Naive thymus-derived CD4-positive, alpha-beta T cell (primary cell): ENCODE data around the gene ADGRB3. TPM values are rescaled to one million over a fixed set of nuclear protein-coding genes. Genes with fewer than 3 reads are reported as not detected.

Experiments used
- ATAC-seq: fragments of 150-1000 bp; cut with Tn5 transposase; 2 replicates; pipeline ENCODE4 v1.10.0; 2021; ENCODE audit warnings: mild to moderate bottlenecking, moderate library complexity
- CTCF ChIA-PET: fragments of 350-600 bp; sonication (Branson Sonifier 250); formaldehyde crosslinking; loops from one replicate; lab custom pipeline; 2021; ENCODE audit warnings: antibody characterized with exemption; lab: Charles Lee
- POLR2A ChIA-PET: fragments of 350-600 bp; sonication (Branson Sonifier 250); formaldehyde crosslinking; loops from one replicate; lab custom pipeline; 2021; ENCODE audit warnings: antibody characterized with exemption, inconsistent platforms; lab: Charles Lee
- DNase-seq, 9 donors: peaks; one replicate each; pipeline versions ENCODE4 v3.0.0 to v3.0.0-alpha.2; 2020 to 2022; ENCODE audit warnings: mixed read lengths in 1 of 9
- H3K27ac ChIP-seq: one replicate; pipeline ENCODE4 v1.7.0; 2013; ENCODE audit warnings: mild to moderate bottlenecking, low read depth, low read length, moderate library complexity
- H3K27me3 ChIP-seq, 2 donors: one replicate each; pipeline ENCODE4 v1.7.0; 2013; ENCODE audit warnings: low read length in 2 of 2, mild to moderate bottlenecking in 2 of 2, moderate library complexity in 2 of 2; ENCODE audit not compliant: control insufficient read depth in 2 of 2, insufficient read depth in 2 of 2
- H3K36me3 ChIP-seq, 3 experiments: 1 replicate in 2 of 3; 2 replicates in 1 of 3; pipeline ENCODE4 v1.7.0; 2013; ENCODE audit warnings: low read length in 3 of 3, mild to moderate bottlenecking in 3 of 3, moderate library complexity in 1 of 3; ENCODE audit not compliant: insufficient read depth in 3 of 3, control insufficient read depth in 2 of 3
- H3K4me1 ChIP-seq, 2 donors: one replicate each; pipeline ENCODE4 v1.7.0; 2013; ENCODE audit warnings: low read length in 2 of 2, mild to moderate bottlenecking in 2 of 2, moderate library complexity in 1 of 2; ENCODE audit not compliant: control insufficient read depth in 2 of 2, insufficient read depth in 2 of 2
- H3K4me3 ChIP-seq: 2 replicates; pipeline ENCODE4 v1.7.0; 2013; ENCODE audit warnings: mild to moderate bottlenecking, low read length
- H3K9me3 ChIP-seq, 3 experiments: 1 replicate in 2 of 3; 2 replicates in 1 of 3; pipeline ENCODE4 v1.7.0; 2013; ENCODE audit warnings: low read length in 3 of 3; ENCODE audit not compliant: control insufficient read depth in 2 of 3
- H3K27ac Mint-ChIP-seq, 9 donors: one replicate each; pipeline ENCODE4 v1.8.0; 2020 to 2022; ENCODE audit warnings: mixed read lengths in 9 of 9, mild to moderate bottlenecking in 8 of 9, moderate library complexity in 5 of 9, inconsistent platforms in 2 of 9
- H3K27me3 Mint-ChIP-seq, 5 donors: one replicate each; pipeline ENCODE4 v1.8.0; 2021 to 2022; ENCODE audit warnings: mixed read lengths in 5 of 5, mild to moderate bottlenecking in 1 of 5
- H3K36me3 Mint-ChIP-seq, 5 donors: one replicate each; pipeline ENCODE4 v1.8.0; 2020 to 2022; ENCODE audit warnings: mixed read lengths in 5 of 5, mild to moderate bottlenecking in 3 of 5, inconsistent platforms in 1 of 5
- H3K4me1 Mint-ChIP-seq, 7 donors: one replicate each; pipeline ENCODE4 v1.8.0; 2020 to 2022; ENCODE audit warnings: mixed read lengths in 7 of 7, mild to moderate bottlenecking in 3 of 7, inconsistent platforms in 1 of 7
- H3K4me3 Mint-ChIP-seq, 10 donors: one replicate each; pipeline ENCODE4 v1.8.0; 2020 to 2022; ENCODE audit warnings: mild to moderate bottlenecking in 10 of 10, mixed read lengths in 10 of 10, moderate library complexity in 6 of 10, inconsistent platforms in 2 of 10
- H3K9me3 Mint-ChIP-seq, 11 donors: one replicate each; pipeline ENCODE4 v1.8.0; 2020 to 2022; ENCODE audit warnings: mixed read lengths in 11 of 11, mild to moderate bottlenecking in 4 of 11, inconsistent platforms in 1 of 11, moderate library complexity in 1 of 11
- intact Hi-C, 2 donors: fragments of 100-400 bp; cut with micrococcal nuclease; formaldehyde crosslinking; loops; one replicate each; pipeline ENCODE4 v1.15.1; 2023
- polyA plus RNA-seq, 2 donors: library from polyadenylated mRNA; unstranded; fragments of 300-500 nt; fragmentation: Illumina TruSeq; gene quantifications; one replicate each; pipeline ENCODE4 v1.2.3, GENCODE V29; 2021
- total RNA-seq, 6 experiments: library from RNA in 5 of 6; stranded (reverse) in 5 of 6; gene quantifications; 1 replicate in 5 of 6; 2 replicates in 1 of 6; pipeline ENCODE4 v1.2.3 and lab custom pipeline; 2021 to 2026

Gene ADGRB3
- total and polyA plus RNA-seq, 7 experiments from 2014 or later: not detected

- no peaks in the 10 kb centered on the region for H3K27me3 Mint-ChIP-seq
- CTCF ChIA-PET: no interaction called here
- ATAC-seq: no peak
- Histone ChIP-seq H3K4me3 (no peak overlapping the region), H3K27ac (no peak overlapping the region), H3K36me3 (no peaks in the 10 kb centered on the region), H3K9me3 (no peaks in the 10 kb centered on the region), H3K4me1 (no peaks in the 10 kb centered on the region), H3K27me3 (no peaks in the 10 kb centered on the region)
- H3K4me3 Mint-ChIP-seq: no peak overlapping the region
- intact Hi-C loops: no loop called here
- no peaks in the 10 kb centered on the region for H3K36me3 Mint-ChIP-seq
- H3K4me1 Mint-ChIP-seq: no peaks in the 10 kb centered on the region
- POLR2A ChIA-PET: no interaction called here
- no peak for DNase-seq
- peaks cover 0 to 10% (median 0%) of the 10 kb centered on the region in 11 donors for H3K9me3 Mint-ChIP-seq
- H3K27ac Mint-ChIP-seq: no peak overlapping the region
Observed at GRCh38 chr6:68709882-68710281, 74.8 kb downstream of the ADGRB3 start.

- H3K36me3 Mint-ChIP-seq: no peaks in the 10 kb centered on the region
- peaks cover 0 to 8% (median 0%) of the 10 kb centered on the region in 11 donors for H3K9me3 Mint-ChIP-seq
- Histone ChIP-seq H3K36me3 (no peaks in the 10 kb centered on the region), H3K4me3 (no peak overlapping the region), H3K9me3 (no peaks in the 10 kb centered on the region), H3K27ac (no peak overlapping the region), H3K27me3 (no peaks in the 10 kb centered on the region), H3K4me1 (no peaks in the 10 kb centered on the region)
- ChIA-PET CTCF (no interaction called here), POLR2A (no interaction called here)
- no peak overlapping the region for H3K4me3 Mint-ChIP-seq
- no peak for ATAC-seq
- intact Hi-C loops: no loop called here
- no peaks in the 10 kb centered on the region for H3K4me1 Mint-ChIP-seq
- H3K27me3 Mint-ChIP-seq: no peaks in the 10 kb centered on the region
- no peak overlapping the region for H3K27ac Mint-ChIP-seq
- no peak for DNase-seq
Observed at GRCh38 chr6:68710496-68710895, 75.4 kb downstream of the ADGRB3 start.

GRCh38 chr6:68710916-68711315 lies 75.8 kb downstream of the ADGRB3 start:
- Mint-ChIP-seq H3K27me3 (no peaks in the 10 kb centered on the region), H3K4me3 (no peak overlapping the region), H3K27ac (no peak overlapping the region), H3K36me3 (no peaks in the 10 kb centered on the region), H3K9me3 (peaks cover 0 to 4% (median 0%) of the 10 kb centered on the region in 11 donors), H3K4me1 (no peaks in the 10 kb centered on the region)
- ChIA-PET POLR2A (no interaction called here), CTCF (no interaction called here)
- H3K4me1 ChIP-seq: no peaks in the 10 kb centered on the region
- no peak overlapping the region for H3K27ac ChIP-seq
- no peaks in the 10 kb centered on the region for H3K36me3 ChIP-seq
- no peaks in the 10 kb centered on the region for H3K27me3 ChIP-seq
- intact Hi-C loops: no loop called here
- ATAC-seq: no peak
- H3K4me3 ChIP-seq: no peak overlapping the region
- no peak for DNase-seq
- H3K9me3 ChIP-seq: no peaks in the 10 kb centered on the region

GRCh38 chr6:68711386-68712000 lies 76.4 kb downstream of the ADGRB3 start:
- H3K36me3 ChIP-seq: no peaks in the 10 kb centered on the region
- no peaks in the 10 kb centered on the region for H3K36me3 Mint-ChIP-seq
- no peaks in the 10 kb centered on the region for H3K9me3 ChIP-seq

GRCh38 chr6:68716620-68717019 lies 81.5 kb downstream of the ADGRB3 start:
- ChIA-PET CTCF (no interaction called here), POLR2A (no interaction called here)
- no peaks in the 10 kb centered on the region for H3K36me3 ChIP-seq
- no peaks in the 10 kb centered on the region for H3K27me3 ChIP-seq
- Mint-ChIP-seq H3K27ac (no peak overlapping the region), H3K4me3 (no peak overlapping the region), H3K9me3 (peaks cover 0 to 5% (median 0%) of the 10 kb centered on the region in 11 donors), H3K4me1 (no peaks in the 10 kb centered on the region), H3K36me3 (no peaks in the 10 kb centered on the region), H3K27me3 (peaks cover 0 to 9% (median 0%) of the 10 kb centered on the region in 5 donors)
- H3K4me1 ChIP-seq: no peaks in the 10 kb centered on the region
- no peak for ATAC-seq
- no peak for DNase-seq
- intact Hi-C loops: no loop called here
- no peak overlapping the region for H3K27ac ChIP-seq
- H3K9me3 ChIP-seq: no peaks in the 10 kb centered on the region
- H3K4me3 ChIP-seq: no peak overlapping the region

More at GRCh38 chr6:68711386-68712000, 76.4 kb downstream of the ADGRB3 start:
- no peak overlapping the region for H3K27ac Mint-ChIP-seq
- H3K4me3 Mint-ChIP-seq: no peak overlapping the region
- ChIA-PET CTCF (no interaction called here), POLR2A (no interaction called here)
- peaks cover 0 to 3% (median 0%) of the 10 kb centered on the region in 11 donors for H3K9me3 Mint-ChIP-seq
- peaks cover 0 to 2% (median 0%) of the 10 kb centered on the region in 5 donors for H3K27me3 Mint-ChIP-seq
- no peaks in the 10 kb centered on the region for H3K27me3 ChIP-seq
- H3K27ac ChIP-seq: no peak overlapping the region
- ATAC-seq: no peak
- no peaks in the 10 kb centered on the region for H3K4me1 Mint-ChIP-seq
- DNase-seq: no peak
- H3K4me3 ChIP-seq: no peak overlapping the region
- intact Hi-C loops: no loop called here
- no peaks in the 10 kb centered on the region for H3K4me1 ChIP-seq

GRCh38 chr6:68718385-68719073 lies 83.4 kb downstream of the ADGRB3 start:
- POLR2A ChIA-PET: no interaction called here
- Mint-ChIP-seq H3K4me3 (no peak overlapping the region), H3K4me1 (no peaks in the 10 kb centered on the region)

GRCh38 chr6:68719761-68720160 lies 84.7 kb downstream of the ADGRB3 start:
- peaks cover 0 to 9% (median 0%) of the 10 kb centered on the region in 5 donors for H3K27me3 Mint-ChIP-seq
- no peak overlapping the region for H3K27ac Mint-ChIP-seq
- no peaks in the 10 kb centered on the region for H3K36me3 Mint-ChIP-seq
- ChIA-PET CTCF (no interaction called here), POLR2A (no interaction called here)
- Histone ChIP-seq H3K27ac (no peak overlapping the region), H3K36me3 (no peaks in the 10 kb centered on the region), H3K9me3 (no peaks in the 10 kb centered on the region), H3K4me3 (no peak overlapping the region), H3K4me1 (no peaks in the 10 kb centered on the region), H3K27me3 (no peaks in the 10 kb centered on the region)
- peaks cover 0 to 5% (median 0%) of the 10 kb centered on the region in 11 donors for H3K9me3 Mint-ChIP-seq
- ATAC-seq: no peak
- no peaks in the 10 kb centered on the region for H3K4me1 Mint-ChIP-seq
- H3K4me3 Mint-ChIP-seq: no peak overlapping the region
- intact Hi-C loops: no loop called here
- DNase-seq: no peak

More at GRCh38 chr6:68718385-68719073, 83.4 kb downstream of the ADGRB3 start:
- H3K36me3 Mint-ChIP-seq: no peaks in the 10 kb centered on the region
- DNase-seq (no peak), ATAC-seq (no peak)
- H3K4me3 ChIP-seq: no peak overlapping the region
- peaks cover 0 to 9% (median 0%) of the 10 kb centered on the region in 5 donors for H3K27me3 Mint-ChIP-seq
- intact Hi-C loops: no loop called here
- peaks cover 0 to 5% (median 0%) of the 10 kb centered on the region in 11 donors for H3K9me3 Mint-ChIP-seq
- H3K36me3 ChIP-seq: no peaks in the 10 kb centered on the region
- no peak overlapping the region for H3K27ac Mint-ChIP-seq
- no peaks in the 10 kb centered on the region for H3K9me3 ChIP-seq
- no peaks in the 10 kb centered on the region for H3K4me1 ChIP-seq
- no peaks in the 10 kb centered on the region for H3K27me3 ChIP-seq
- no peak overlapping the region for H3K27ac ChIP-seq
- CTCF ChIA-PET: no interaction called here
